ENCODE data around the gene VIPR2.

VIPR2 gene

DNA sequence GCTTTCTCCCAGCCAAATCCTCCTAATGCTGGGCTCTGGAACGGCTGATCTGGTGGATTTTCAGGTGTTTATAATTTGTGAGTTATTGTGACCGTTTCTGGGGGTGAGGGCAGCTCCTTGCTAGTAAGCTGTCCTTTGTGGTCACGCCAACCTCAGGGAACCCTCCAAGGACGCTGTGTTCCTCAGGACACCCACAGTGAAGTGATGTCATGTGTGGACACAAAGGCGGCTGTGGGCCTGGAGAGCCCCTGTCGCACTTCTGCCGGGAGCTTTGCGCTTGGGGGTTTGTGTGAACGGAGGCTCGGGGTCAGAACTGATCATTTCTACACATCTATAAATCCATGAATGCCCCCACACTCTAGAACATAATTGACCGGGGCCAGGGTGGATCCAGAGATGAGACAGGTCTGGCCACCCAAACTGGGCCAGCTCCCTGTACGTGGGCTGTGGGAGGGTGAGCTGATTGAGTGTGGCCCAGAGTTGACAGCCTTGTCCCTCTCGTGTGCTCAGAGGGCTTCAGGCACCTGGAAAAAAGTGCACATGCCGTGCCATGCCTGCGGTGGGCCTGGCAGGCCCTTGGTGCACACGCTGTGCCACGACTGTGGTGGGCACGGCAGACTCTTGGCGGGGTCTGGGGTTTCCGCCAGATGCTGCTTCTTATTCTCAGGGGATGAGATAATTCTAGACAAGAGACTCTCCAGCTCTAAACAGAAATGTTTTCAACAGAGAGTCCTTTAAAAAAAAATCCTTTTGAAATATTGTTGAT lies 130.2 kb downstream of the VIPR2 start:
- TF ChIP-seq, protein P1, sequence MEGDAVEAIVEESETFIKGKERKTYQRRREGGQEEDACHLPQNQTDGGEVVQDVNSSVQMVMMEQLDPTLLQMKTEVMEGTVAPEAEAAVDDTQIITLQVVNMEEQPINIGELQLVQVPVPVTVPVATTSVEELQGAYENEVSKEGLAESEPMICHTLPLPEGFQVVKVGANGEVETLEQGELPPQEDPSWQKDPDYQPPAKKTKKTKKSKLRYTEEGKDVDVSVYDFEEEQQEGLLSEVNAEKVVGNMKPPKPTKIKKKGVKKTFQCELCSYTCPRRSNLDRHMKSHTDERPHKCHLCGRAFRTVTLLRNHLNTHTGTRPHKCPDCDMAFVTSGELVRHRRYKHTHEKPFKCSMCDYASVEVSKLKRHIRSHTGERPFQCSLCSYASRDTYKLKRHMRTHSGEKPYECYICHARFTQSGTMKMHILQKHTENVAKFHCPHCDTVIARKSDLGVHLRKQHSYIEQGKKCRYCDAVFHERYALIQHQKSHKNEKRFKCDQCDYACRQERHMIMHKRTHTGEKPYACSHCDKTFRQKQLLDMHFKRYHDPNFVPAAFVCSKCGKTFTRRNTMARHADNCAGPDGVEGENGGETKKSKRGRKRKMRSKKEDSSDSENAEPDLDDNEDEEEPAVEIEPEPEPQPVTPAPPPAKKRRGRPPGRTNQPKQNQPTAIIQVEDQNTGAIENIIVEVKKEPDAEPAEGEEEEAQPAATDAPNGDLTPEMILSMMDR (IDR thresholded peaks at IDR 0.05; ENCODE audit: low read depth, low read length) = no peak
- Histone ChIP-seq H3K4me1 (no peaks in the 10 kb centered on the region), H3K36me3 (no peaks in the 10 kb centered on the region)

DNA sequence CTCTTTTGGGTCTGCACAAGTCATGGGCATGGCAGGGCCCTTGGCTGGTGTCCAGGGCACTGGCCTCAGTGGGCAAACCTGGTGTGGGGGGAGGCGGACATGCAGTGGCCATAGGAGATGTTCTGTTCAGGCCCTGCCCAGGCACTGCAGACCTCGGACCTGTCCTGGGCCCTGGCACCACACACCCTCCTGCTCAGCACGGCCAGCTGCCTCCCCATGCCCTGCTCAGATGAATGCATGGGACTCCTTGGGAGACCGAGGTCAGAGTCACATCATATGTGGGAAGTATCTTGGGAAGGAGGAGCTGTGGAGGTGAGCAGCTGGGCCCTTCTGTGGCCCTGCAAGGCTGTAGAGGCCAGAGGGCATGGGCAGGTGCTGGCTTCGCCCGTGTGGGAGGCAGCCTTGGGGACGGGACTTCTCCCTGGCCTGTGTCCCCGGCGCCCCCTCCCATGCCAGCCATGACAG lies 130.8 kb downstream of the VIPR2 start:
- TF ChIP-seq, protein P1 (IDR thresholded peaks at IDR 0.05; ENCODE audit: low read depth, low read length) = no peak
- Histone ChIP-seq H3K4me3 (ENCODE audit: low read depth, low read length) (no peak overlapping the region), H3K9me3 (no peaks in the 10 kb centered on the region), H3K4me1 (no peaks in the 10 kb centered on the region), H3K36me3 (no peaks in the 10 kb centered on the region), H3K27me3 (no peaks in the 10 kb centered on the region)
- no peak for DNase-seq

More for the DNA sequence above, 130.2 kb downstream of the VIPR2 start:
- Histone ChIP-seq H3K4me3 (ENCODE audit: low read depth, low read length) (no peak overlapping the region), H3K27me3 (no peaks in the 10 kb centered on the region), H3K9me3 (no peaks in the 10 kb centered on the region)
- DNase-seq = no peak

DNA sequence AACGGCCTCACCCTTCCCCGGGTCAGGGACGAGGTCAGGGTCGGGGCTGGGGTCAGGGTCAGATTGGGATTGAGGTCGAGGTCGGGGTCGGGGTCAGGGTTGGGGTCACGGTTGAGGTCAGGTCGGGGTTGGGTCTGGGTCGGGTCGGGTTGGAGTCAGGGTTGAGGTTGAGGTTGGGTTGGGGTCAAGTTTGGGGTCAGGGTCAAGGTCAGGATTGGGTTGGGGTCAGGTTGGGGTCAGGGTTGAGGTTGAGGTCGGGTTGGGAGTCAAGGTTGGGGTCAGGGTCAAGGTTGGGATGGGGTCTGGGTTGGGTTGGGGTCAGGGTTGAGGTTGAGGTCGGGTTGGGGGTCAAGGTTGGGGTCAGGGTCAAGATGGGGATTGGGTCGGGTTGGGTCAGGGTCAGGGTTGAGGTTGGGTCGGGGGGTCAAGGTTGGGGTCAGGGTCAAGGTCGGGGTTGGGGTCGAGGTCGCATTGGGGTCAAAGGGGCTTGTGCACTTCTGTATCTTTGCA lies 131.4 kb downstream of the VIPR2 start:
- Histone ChIP-seq H3K4me1 (no peaks in the 10 kb centered on the region), H3K36me3 (no peaks in the 10 kb centered on the region), H3K27me3 (no peaks in the 10 kb centered on the region), H3K4me3 (ENCODE audit: low read depth, low read length) (no peak overlapping the region), H3K9me3 (no peaks in the 10 kb centered on the region)
- TF ChIP-seq, protein P1 (IDR thresholded peaks at IDR 0.05; ENCODE audit: low read depth, low read length) = no peak
- no peak for DNase-seq

DNA sequence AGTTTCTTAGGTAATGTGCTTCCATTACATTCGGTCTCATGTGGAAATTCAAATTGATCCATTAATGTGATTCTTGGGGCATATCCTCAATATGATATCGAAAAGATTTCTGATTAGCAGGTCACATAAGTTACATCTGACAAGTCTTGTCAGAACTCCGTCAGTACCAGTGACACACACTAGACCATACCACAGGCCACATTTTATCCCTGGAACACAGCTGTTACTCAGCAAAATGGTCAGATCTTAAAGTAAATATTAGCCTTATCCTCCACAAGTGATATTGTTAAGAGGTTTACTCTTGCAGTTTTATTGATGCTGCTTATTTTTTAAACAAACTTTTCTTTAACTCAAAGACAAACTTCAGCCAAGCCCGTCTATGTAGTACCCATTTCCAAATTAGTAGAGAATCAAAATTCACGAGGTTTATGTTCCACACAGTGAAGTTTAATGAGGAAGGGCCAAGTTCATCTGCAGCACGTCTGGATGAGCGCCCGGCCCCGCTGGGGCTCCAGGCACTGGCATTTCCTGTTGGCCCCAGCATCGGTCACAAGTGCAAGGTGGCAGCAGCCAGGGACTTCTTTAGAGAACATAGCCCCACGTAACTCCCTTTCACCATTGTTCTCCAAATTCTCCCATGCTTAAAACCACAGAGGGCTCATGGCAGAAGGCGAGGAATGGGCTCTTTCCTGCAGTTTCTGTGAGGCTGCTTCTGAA lies 132.2 kb downstream of the VIPR2 start:
- H3K4me3 ChIP-seq (ENCODE audit: low read depth, low read length) = no peak overlapping the region
- TF ChIP-seq, protein P1 (IDR thresholded peaks at IDR 0.05; ENCODE audit: low read depth, low read length) = no peak
- H3K27me3 ChIP-seq = no peaks in the 10 kb centered on the region
- H3K9me3 ChIP-seq = no peaks in the 10 kb centered on the region
- no peaks in the 10 kb centered on the region for H3K36me3 ChIP-seq
- DNase-seq = no peak
- no peaks in the 10 kb centered on the region for H3K4me1 ChIP-seq

DNA sequence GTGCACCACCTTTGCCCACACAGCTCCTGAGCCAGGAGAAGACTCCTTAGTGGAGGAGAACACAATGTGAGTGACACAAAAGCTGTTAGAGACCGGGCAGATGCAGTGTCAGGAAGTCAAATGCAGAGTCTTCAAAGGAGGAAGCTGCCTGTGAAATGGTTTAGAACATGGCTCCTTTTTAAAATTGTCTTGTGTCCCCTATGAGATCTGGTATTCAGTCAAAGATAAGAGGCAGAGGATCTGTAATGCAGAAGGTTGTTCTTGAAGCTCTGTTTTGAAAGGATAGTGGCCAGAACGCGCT lies 133.0 kb downstream of the VIPR2 start:
- Histone ChIP-seq H3K4me1 (no peaks in the 10 kb centered on the region), H3K27me3 (no peaks in the 10 kb centered on the region), H3K36me3 (no peaks in the 10 kb centered on the region), H3K4me3 (ENCODE audit: low read depth, low read length) (no peak overlapping the region), H3K9me3 (no peaks in the 10 kb centered on the region)
- DNase-seq = no peak
- TF ChIP-seq, protein P1 (IDR thresholded peaks at IDR 0.05; ENCODE audit: low read depth, low read length) = no peak

Data from BE2C (cell line).